Measurements from ENCODE around the gene CDK5RAP1. TPM values are rescaled to one million over a fixed set of nuclear protein-coding genes. Genes with fewer than 3 reads are reported as not detected.
A peak's percentile ranks its signal among the peaks of the same experiment; 100 is the strongest.

Gene CDK5RAP1
- total and polyA plus RNA-seq, 9 of the 15 experiments (the other 6 are each of a cell fraction or from before 2014, with no cell fraction given) = 41.6 to 127 (median 58.3) TPM

- no peak for TF ChIP-seq TSC22D4 (tag; IDR thresholded peaks at IDR 0.05)
- no peak for TF ChIP-seq NR3C1 (CRISPR knock-in tag; IDR thresholded peaks at IDR 0.05)
- peak; percentile 41 for TF ChIP-seq ATF3 (IDR thresholded peaks at IDR 0.05)
- no peak for TF ChIP-seq ATF3 (CRISPR knock-in tag; conservative IDR thresholded peaks at IDR 0.05)
- peak; percentile 33; the same call in 1 of the 2 replicates for TF ChIP-seq SMARCE1 (IDR thresholded peaks at IDR 0.05)
- no peak for TF ChIP-seq ZNF184 (CRISPR knock-in tag; IDR thresholded peaks at IDR 0.05)
- TF ChIP-seq ELK1 (CRISPR knock-in tag; IDR thresholded peaks at IDR 0.05) = no peak
- no peak for TF ChIP-seq SIRT6 (IDR thresholded peaks at IDR 0.05; ENCODE audit: low read depth, low read length)
- TF ChIP-seq ZSCAN29 (IDR thresholded peaks at IDR 0.05) = no peak
- peak; percentile 34; the same call in 1 of the 2 replicates for TF ChIP-seq C11orf30 (IDR thresholded peaks at IDR 0.05; ENCODE audit: low read depth)
- peak; percentile 34; the same call in 1 of the 2 replicates for TF ChIP-seq EP300 (IDR thresholded peaks at IDR 0.05; ENCODE audit: low read length)
- TF ChIP-seq ZNF436 (CRISPR knock-in tag; IDR thresholded peaks at IDR 0.05) = no peak
- TF ChIP-seq JUND (IDR thresholded peaks at IDR 0.05; ENCODE audit: borderline replicate concordance, low read depth, low read length) = peak; percentile 77
- no peak; the same call in 2 of the 3 replicates for TF ChIP-seq JUND (tag; IDR thresholded peaks at IDR 0.05; ENCODE audit: borderline replicate concordance, low read depth, low read length)
- no peak for TF ChIP-seq ZFP36 (IDR thresholded peaks at IDR 0.05; ENCODE audit: low read depth, low read length, partially characterized antibody)
- no peak for TF ChIP-seq ETV6 (IDR thresholded peaks at IDR 0.05; ENCODE audit: borderline replicate concordance in 1 of 2, low read depth in 2 of 2, low read length in 1 of 2)
- TF ChIP-seq ETV6 (CRISPR knock-in tag; IDR thresholded peaks at IDR 0.05; ENCODE audit: borderline replicate concordance) = no peak
- TF ChIP-seq ZNF224 (CRISPR knock-in tag; IDR thresholded peaks at IDR 0.05) = no peak
- no peak for TF ChIP-seq CC2D1A (IDR thresholded peaks at IDR 0.05)
- TF ChIP-seq HDAC2 (IDR thresholded peaks at IDR 0.05) = 0 out of 2 replicates have a peak, but pooled peaks have one; percentile 38
- no peak for TF ChIP-seq SUPT5H (IDR thresholded peaks at IDR 0.05)
- no peak for TF ChIP-seq ZNF124 (CRISPR knock-in tag; IDR thresholded peaks at IDR 0.05)
- no peak for TF ChIP-seq ZNF707 (CRISPR knock-in tag; conservative IDR thresholded peaks at IDR 0.05)
- no peak for TF ChIP-seq FOS (IDR thresholded peaks at IDR 0.05; ENCODE audit: extremely low read depth, insufficient read length)
- TF ChIP-seq DPF2 (IDR thresholded peaks at IDR 0.05) = peak; percentile 72
- peak; percentile 79 for TF ChIP-seq ZFX (CRISPR knock-in tag; IDR thresholded peaks at IDR 0.05)
- no peak for TF ChIP-seq RBM22 (IDR thresholded peaks at IDR 0.05; ENCODE audit: low read depth, low read length, poor library complexity, severe bottlenecking)
- peak; percentile 86 for TF ChIP-seq MEF2D (tag; conservative IDR thresholded peaks at IDR 0.05; ENCODE audit: low read depth)
- TF ChIP-seq JUN (IDR thresholded peaks at IDR 0.05; ENCODE audit: borderline replicate concordance, low read depth, low read length) = 0 out of 2 replicates have a peak, but pooled peaks have one; percentile 10
- no peak for TF ChIP-seq JUN (CRISPR knock-in tag; IDR thresholded peaks at IDR 0.05; ENCODE audit: borderline replicate concordance)
- peak; percentile 76 for TF ChIP-seq BHLHE40 (IDR thresholded peaks at IDR 0.05; ENCODE audit: low read length)
Measured at GRCh38 chr20:33423141-33423834, 22.0 kb upstream of the CDK5RAP1 start (continued).
